Vagina (tissue), 2 donors: ENCODE measurements around the gene EYS.

ENCODE experiments used
- CTCF ChIP-seq, 3 experiments: fragments of 450-650 bp in 2 of 3; fragments of 200-600 bp in 1 of 3; sonication (generic) in 1 of 3; IDR thresholded peaks; one replicate each; pipeline ENCODE4 v1.5.1; 2017 to 2019; ENCODE audit warnings: antibody characterized with exemption in 3 of 3, mild to moderate bottlenecking in 2 of 3, moderate library complexity in 2 of 3
- POLR2A ChIP-seq, 2 donors: fragments of 450-650 bp; IDR thresholded peaks; one replicate each; pipeline ENCODE4 v1.6.1; 2017; ENCODE audit warnings: antibody characterized with exemption in 2 of 2, mild to moderate bottlenecking in 2 of 2, moderate library complexity in 2 of 2
- POLR2AphosphoS5 ChIP-seq, 2 donors: sonication (generic); formaldehyde crosslinking; IDR thresholded peaks; one replicate each; pipeline ENCODE4 v1.9.0; 2017; ENCODE audit warnings: antibody characterized with exemption in 2 of 2, mild to moderate bottlenecking in 2 of 2, low read depth in 1 of 2; ENCODE audit not compliant: insufficient read depth in 1 of 2

- TF ChIP-seq CTCF (IDR thresholded peaks at IDR 0.05), result no peak
- TF ChIP-seq POLR2A (IDR thresholded peaks at IDR 0.05), result no peak
- TF ChIP-seq POLR2AphosphoS5 (IDR thresholded peaks at IDR 0.05; ENCODE audit: insufficient read depth in 1 of 2, low read depth in 1 of 2), result no peak
Observed at GRCh38 chr6:65126667-65127066, 580.4 kb downstream of the EYS start.
